Esophagus (tissue), 2 donors: ENCODE measurements around the gene MAGEA9B. TPM values are rescaled to one million over a fixed set of nuclear protein-coding genes. Genes with fewer than 3 reads are reported as not detected.
"Not testable (repeated sequence)": the region's sequence is repeated elsewhere in the genome, so short reads cannot be mapped to it uniquely, and the experiment has no call there.

ENCODE experiments used
- H3K27ac ChIP-seq, 2 donors: one replicate each; pipeline ENCODE4 v1.5.1; 2013; ENCODE audit warnings: low read depth in 2 of 2, mild to moderate bottlenecking in 2 of 2, inconsistent platforms in 1 of 2, low read length in 1 of 2, moderate library complexity in 1 of 2
- H3K27me3 ChIP-seq, 2 donors: one replicate each; pipeline ENCODE4 v1.6.1; 2013; ENCODE audit warnings: low read length in 2 of 2, control low read depth in 1 of 2, mild to moderate bottlenecking in 1 of 2; ENCODE audit not compliant: insufficient read depth in 2 of 2, control insufficient read depth in 1 of 2
- H3K36me3 ChIP-seq, 2 donors: one replicate each; pipeline ENCODE4 v1.6.1; 2013; ENCODE audit warnings: low read length in 1 of 2; ENCODE audit not compliant: control insufficient read depth in 2 of 2, insufficient read depth in 2 of 2
- H3K4me1 ChIP-seq, 2 donors: one replicate each; pipeline ENCODE4 v1.6.1; 2013; ENCODE audit warnings: low read length in 1 of 2; ENCODE audit not compliant: control insufficient read depth in 2 of 2, insufficient read depth in 2 of 2
- H3K4me3 ChIP-seq, 2 donors: one replicate each; pipeline ENCODE4 v1.5.1; 2013; ENCODE audit warnings: low read length in 2 of 2, mild to moderate bottlenecking in 2 of 2, low read depth in 1 of 2, moderate library complexity in 1 of 2
- H3K9me3 ChIP-seq, 2 donors: one replicate each; pipeline ENCODE4 v1.6.1; 2013; ENCODE audit warnings: mild to moderate bottlenecking in 2 of 2, low read depth in 1 of 2, low read length in 1 of 2, moderate library complexity in 1 of 2; ENCODE audit not compliant: control insufficient read depth in 2 of 2, insufficient read depth in 1 of 2
- WGBS, 2 donors: extraction: QIAGEN DNeasy Blood & Tissue Kit; methylation state at CpG; one replicate each; pipeline ENCODE4 v1.1.7; 2013; 5-methylcytosine and 5-hydroxymethylcytosine counted together
- polyA plus RNA-seq, 2 donors: library from polyadenylated mRNA; stranded (reverse); fragments of 200-250 nt; gene quantifications; one replicate each; pipeline ENCODE4 v1.2.3, GENCODE V29; 2013
- donor health status: healthy with polysubstance abuse.
- donor health status: Bipolar disorder and iron deficiency.

MAGEA9B gene
- polyA plus RNA-seq, 2 donors: not detected

- Histone ChIP-seq H3K9me3 (no peaks in the 10 kb centered on the region), H3K36me3 (no peaks in the 10 kb centered on the region), H3K4me3 (peak overlapping the region; percentile 53 to 79), H3K27me3 (no peaks in the 10 kb centered on the region), H3K27ac (peak overlapping the region; percentile 92 to 97), H3K4me1 (peaks cover 2 to 6% of the 10 kb centered on the region in 2 donors)
- WGBS, 2 donors: 3 to 26% methylated on average over 21 to 23 of the region's 24 CpGs
Observed at GRCh38 chrX:149540131-149540620, 47.1 kb downstream of the MAGEA9B start.

GRCh38 chrX:149539283-149540130 lies 47.8 kb downstream of the MAGEA9B start:
- Histone ChIP-seq H3K9me3 (no peaks in the 10 kb centered on the region), H3K4me3 (peak overlapping the region; percentile 27 to 55), H3K36me3 (no peaks in the 10 kb centered on the region), H3K27ac (peak overlapping the region; percentile 89 to 94), H3K27me3 (no peaks in the 10 kb centered on the region), H3K4me1 (peaks cover 2 to 6% of the 10 kb centered on the region in 2 donors)
- WGBS, 2 donors: 1 to 39% methylated on average over 29 to 30 of the region's 34 CpGs

- not testable (repeated sequence) for H3K27me3 ChIP-seq, H3K9me3 ChIP-seq, H3K27ac ChIP-seq, H3K4me3 ChIP-seq, H3K36me3 ChIP-seq, H3K4me1 ChIP-seq
- WGBS, 2 donors: 88 to 92% methylated on average over 6 to 8 of the region's 11 CpGs
Observed at GRCh38 chrX:149537474-149537873, 49.8 kb downstream of the MAGEA9B start.

- not testable (repeated sequence) for H3K4me3 ChIP-seq, H3K36me3 ChIP-seq, H3K27ac ChIP-seq, H3K4me1 ChIP-seq, H3K27me3 ChIP-seq, H3K9me3 ChIP-seq
- 54 to 86% methylated on average over 3 of the region's 3 CpGs for WGBS, 2 donors
Observed at GRCh38 chrX:149534926-149535602, 52.2 kb downstream of the MAGEA9B start.

- not testable (repeated sequence) for H3K36me3 ChIP-seq, H3K4me3 ChIP-seq, H3K27ac ChIP-seq, H3K27me3 ChIP-seq, H3K4me1 ChIP-seq, H3K9me3 ChIP-seq
- 87 to 96% methylated on average over 9 of the region's 11 CpGs for WGBS, 2 donors
Observed at GRCh38 chrX:149533999-149534398, 53.3 kb downstream of the MAGEA9B start.

- not testable (repeated sequence) for H3K36me3 ChIP-seq, H3K27me3 ChIP-seq, H3K9me3 ChIP-seq, H3K4me3 ChIP-seq, H3K27ac ChIP-seq, H3K4me1 ChIP-seq
- WGBS, 2 donors: no CpG with 5 or more reads among the region's 3 CpGs
Observed at GRCh38 chrX:149532868-149533267, 54.4 kb downstream of the MAGEA9B start.

Other genes with a start within 250 kb of the MAGEA9B start
- gene IDS, start 82.2 kb downstream of the MAGEA9B start, polyA plus RNA-seq: 10 to 100 TPM; 20.9 to 21.4 TPM
- 10 to 100 TPM; 11.1 to 13.0 TPM for gene EOLA1, start 46.4 kb downstream of the MAGEA9B start, polyA plus RNA-seq
- not detected for gene HSFX3, start 37.5 kb downstream of the MAGEA9B start, polyA plus RNA-seq
- under 1 TPM; 0.21 to 0.26 TPM for gene HSFX2, start 7.9 kb upstream of the MAGEA9B start, polyA plus RNA-seq
- 10 to 100 TPM; 10.9 to 11.1 TPM for gene TMEM185A, start 44.3 kb upstream of the MAGEA9B start, polyA plus RNA-seq
- under 1 TPM; 0.04 to 0.18 TPM for gene MAGEA11, start 124.6 kb upstream of the MAGEA9B start, polyA plus RNA-seq
- 1 to 10 TPM in 1 of 2 donors, under 1 TPM in 1; 0.51 to 1.4 TPM for gene HSFX1, start 186.6 kb upstream of the MAGEA9B start, polyA plus RNA-seq
- not detected for gene MAGEA9, start 194.5 kb upstream of the MAGEA9B start, polyA plus RNA-seq